ENCODE measurements around the gene EXD2. TPM values are rescaled to one million over a fixed set of nuclear protein-coding genes. Genes with fewer than 3 reads are reported as not detected.

The EXD2 gene
- total and polyA plus RNA-seq, 2 experiments from 2014 or later: 10.3 to 23.3 TPM

- TF ChIP-seq REST (IDR thresholded peaks at IDR 0.05; ENCODE audit: unreplicated experiment) (no peak), CREB1 (CRISPR knock-in tag; IDR thresholded peaks at IDR 0.05; ENCODE audit: low read depth) (no peak), ZNF331 (CRISPR knock-in tag; IDR thresholded peaks at IDR 0.05; ENCODE audit: low read depth) (no peak), ZNF114 (CRISPR knock-in tag; IDR thresholded peaks at IDR 0.05) (no peak), POLR2AphosphoS5 (IDR thresholded peaks at IDR 0.05; ENCODE audit: low read depth) (no peak), ETS1 (IDR thresholded peaks at IDR 0.05) (no peak)
Measured at GRCh38 chr14:69263364-69263763, 72.1 kb downstream of the EXD2 start (continued).

- no peak overlapping the region for H3K4me3 ChIP-seq
- TF ChIP-seq EZH2phosphoT487 (IDR thresholded peaks at IDR 0.05; ENCODE audit: unreplicated experiment) (no peak), EZH2 (IDR thresholded peaks at IDR 0.05; ENCODE audit: low read depth, unreplicated experiment) (no peak), NANOG (IDR thresholded peaks at IDR 0.05; ENCODE audit: borderline replicate concordance) (no peak), REST (IDR thresholded peaks at IDR 0.05; ENCODE audit: unreplicated experiment) (no peak), ZNF331 (CRISPR knock-in tag; IDR thresholded peaks at IDR 0.05; ENCODE audit: low read depth) (no peak)
- peaks cover 13% of the 10 kb centered on the region for H3F3A ChIP-seq (replicated peaks; ENCODE audit: low read depth)
- Mint-ChIP-seq H3K4me1 (peaks cover 21% of the 10 kb centered on the region), H3K4me3 (no peak overlapping the region), H3K36me3 (ENCODE audit: low read depth) (no peaks in the 10 kb centered on the region; the same call in 2 of the 3 replicates), H3K27ac (no peak overlapping the region), H3K9me3 (no peaks in the 10 kb centered on the region; the same call in 2 of the 3 replicates), H3K27me3 (ENCODE audit: insufficient read depth, low read depth, poor library complexity) (peaks cover 31% of the 10 kb centered on the region)
- no peak overlapping the region for H2AFZ ChIP-seq
- no peaks in the 10 kb centered on the region for H3K36me3 ChIP-seq (ENCODE audit: insufficient read depth)
- no peaks in the 10 kb centered on the region for H3K9me2 ChIP-seq (ENCODE audit: insufficient read depth)
- ATAC-seq (no peak), DNase-seq (ENCODE audit: low spot score) (no peak)
- H3K4me1 ChIP-seq (ENCODE audit: insufficient read depth): peaks cover 20% of the 10 kb centered on the region
- H3K27me3 ChIP-seq (ENCODE audit: insufficient read depth): peaks cover 44% of the 10 kb centered on the region
- no peak overlapping the region for H3K27ac ChIP-seq (ENCODE audit: low read depth)
- H4K20me1 ChIP-seq (replicated peaks; ENCODE audit: insufficient read depth): no peaks in the 10 kb centered on the region
- no peaks in the 10 kb centered on the region for H3K79me2 ChIP-seq (replicated peaks; ENCODE audit: insufficient read depth)
- no peak overlapping the region for H3K4me2 ChIP-seq
Measured at GRCh38 chr14:69263771-69264170, 72.5 kb downstream of the EXD2 start.

All from GM23338 (cell line).